Duodenal mucosa (tissue), 2 donors: Measurements from ENCODE around the gene CDK9.
"Not testable (repeated sequence)": the region's sequence is repeated elsewhere in the genome, so short reads cannot be mapped to it uniquely, and the experiment has no call there.

Experiments
- H3K27ac ChIP-seq: one replicate; pipeline ENCODE4 v1.7.0; 2013; ENCODE audit warnings: low read depth, low read length
- H3K27me3 ChIP-seq, 2 donors: one replicate each; pipeline ENCODE4 v1.7.0; 2013; ENCODE audit warnings: low read length in 2 of 2, control low read depth in 1 of 2; ENCODE audit not compliant: insufficient read depth in 2 of 2, control insufficient read depth in 1 of 2
- H3K36me3 ChIP-seq, 2 donors: one replicate each; pipeline ENCODE4 v1.7.0; 2013; ENCODE audit warnings: low read length in 2 of 2, control low read depth in 1 of 2; ENCODE audit not compliant: insufficient read depth in 2 of 2, control insufficient read depth in 1 of 2
- H3K4me1 ChIP-seq, 2 donors: one replicate each; pipeline ENCODE4 v1.7.0; 2013; ENCODE audit warnings: low read length in 2 of 2, control low read depth in 1 of 2; ENCODE audit not compliant: insufficient read depth in 2 of 2, control insufficient read depth in 1 of 2
- H3K4me3 ChIP-seq, 2 donors: one replicate each; pipeline ENCODE4 v1.7.0; 2013; ENCODE audit warnings: low read length in 2 of 2, low read depth in 1 of 2
- H3K9ac ChIP-seq, 2 donors: one replicate each; pipeline ENCODE4 v1.7.0; 2013; ENCODE audit warnings: low read length in 2 of 2, low read depth in 1 of 2
- H3K9me3 ChIP-seq, 2 donors: one replicate each; pipeline ENCODE4 v1.7.0; 2013; ENCODE audit warnings: low read length in 2 of 2, control low read depth in 1 of 2; ENCODE audit not compliant: control insufficient read depth in 1 of 2

CDK9 gene

DNA sequence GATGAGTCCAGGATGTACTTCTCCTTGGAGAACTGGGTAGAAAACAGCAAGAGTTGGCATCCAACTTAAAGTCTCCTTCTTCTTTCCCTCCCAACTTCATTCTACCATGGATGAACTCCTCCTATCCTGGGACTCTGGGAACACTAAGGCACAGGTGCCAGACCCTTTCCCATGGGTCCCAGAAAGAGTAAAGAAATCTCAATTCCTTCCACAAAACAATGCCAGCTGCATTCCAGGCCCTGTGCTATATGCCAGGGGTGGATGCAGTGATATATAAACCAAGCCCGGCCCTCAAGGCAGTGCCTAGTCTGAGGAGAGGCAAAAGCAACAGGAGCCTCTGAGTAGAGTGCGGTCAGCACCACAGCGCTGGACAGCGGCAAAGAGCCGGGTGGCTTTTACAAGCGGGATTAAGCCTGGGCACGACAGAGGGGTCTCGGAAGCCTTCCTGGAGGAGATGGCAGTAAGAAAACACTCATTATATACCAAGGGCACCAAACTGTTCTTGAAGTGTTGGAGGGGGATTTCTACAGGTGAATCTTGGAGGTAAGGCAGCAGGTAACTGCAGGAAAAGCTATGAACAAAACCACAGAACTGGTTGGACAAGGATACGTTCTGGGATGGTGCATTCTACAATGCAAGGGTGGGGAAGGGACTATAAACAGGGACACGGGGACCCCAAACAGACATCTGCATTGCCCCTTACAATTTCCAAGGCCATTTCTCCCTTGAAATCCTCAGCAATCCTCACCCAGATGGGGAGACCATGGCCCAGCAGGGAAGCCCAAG lies 34.4 kb upstream of the CDK9 start:
- Histone ChIP-seq H3K4me1 (no peaks in the 10 kb centered on the region), H3K4me3 (no peak overlapping the region), H3K36me3 (peaks cover 4 to 24% of the 10 kb centered on the region in 2 donors), H3K27ac (no peak overlapping the region), H3K27me3 (peaks cover 0 to 7% of the 10 kb centered on the region in 2 donors), H3K9ac (no peak overlapping the region), H3K9me3 (no peaks in the 10 kb centered on the region)

DNA sequence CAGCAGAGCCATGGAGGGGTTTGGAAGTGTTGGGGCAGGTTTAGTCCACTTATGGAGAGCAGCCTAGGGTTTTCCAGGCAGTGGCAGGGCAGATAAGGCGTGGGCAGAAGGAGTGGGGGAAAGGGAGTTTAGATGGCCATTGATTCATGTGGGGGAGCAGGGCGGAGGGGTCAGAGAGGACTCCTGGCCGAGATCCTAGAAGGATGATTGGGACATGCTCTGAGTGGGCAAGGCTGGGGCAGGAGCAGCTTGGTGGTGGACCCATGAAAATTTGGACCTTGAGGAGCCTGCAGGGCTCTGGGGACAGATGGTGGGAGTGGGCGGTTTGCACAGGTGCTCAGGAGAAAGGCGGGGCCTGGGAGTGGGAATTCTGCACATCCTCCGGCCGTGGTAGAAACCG lies 32.7 kb upstream of the CDK9 start:
- H3K9me3 ChIP-seq = no peaks in the 10 kb centered on the region
- H3K27me3 ChIP-seq = peaks cover 0 to 7% of the 10 kb centered on the region in 2 donors
- H3K4me3 ChIP-seq = no peak overlapping the region
- no peaks in the 10 kb centered on the region for H3K4me1 ChIP-seq
- H3K9ac ChIP-seq = no peak overlapping the region
- H3K27ac ChIP-seq = no peak overlapping the region
- peaks cover under 1 to 20% of the 10 kb centered on the region in 2 donors for H3K36me3 ChIP-seq

DNA sequence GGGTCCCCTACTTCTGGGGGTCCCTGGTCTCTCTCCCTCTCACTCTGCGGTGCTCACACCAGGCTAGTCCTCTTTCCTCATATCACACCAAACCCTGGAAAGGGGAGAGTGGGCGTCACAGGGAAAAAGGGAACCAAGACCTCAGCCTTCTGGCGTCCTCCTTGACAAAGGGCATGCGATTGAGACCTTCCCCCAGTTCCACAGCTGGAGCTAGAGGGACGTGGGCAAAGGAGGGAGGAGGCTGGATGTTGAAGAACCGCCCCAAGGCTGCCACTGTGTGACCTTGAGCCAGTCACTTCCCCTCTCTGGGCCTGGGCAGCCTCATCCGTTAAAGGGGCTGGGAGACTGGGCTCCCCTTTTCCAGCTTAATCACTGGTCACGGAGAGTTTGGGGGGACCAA lies 32.2 kb upstream of the CDK9 start:
- Histone ChIP-seq H3K27me3 (peaks cover 0 to 7% of the 10 kb centered on the region in 2 donors), H3K27ac (no peak overlapping the region), H3K36me3 (peaks cover 0 to 17% of the 10 kb centered on the region in 2 donors), H3K4me3 (no peak overlapping the region), H3K9ac (no peak overlapping the region), H3K4me1 (no peaks in the 10 kb centered on the region), H3K9me3 (no peaks in the 10 kb centered on the region)

DNA sequence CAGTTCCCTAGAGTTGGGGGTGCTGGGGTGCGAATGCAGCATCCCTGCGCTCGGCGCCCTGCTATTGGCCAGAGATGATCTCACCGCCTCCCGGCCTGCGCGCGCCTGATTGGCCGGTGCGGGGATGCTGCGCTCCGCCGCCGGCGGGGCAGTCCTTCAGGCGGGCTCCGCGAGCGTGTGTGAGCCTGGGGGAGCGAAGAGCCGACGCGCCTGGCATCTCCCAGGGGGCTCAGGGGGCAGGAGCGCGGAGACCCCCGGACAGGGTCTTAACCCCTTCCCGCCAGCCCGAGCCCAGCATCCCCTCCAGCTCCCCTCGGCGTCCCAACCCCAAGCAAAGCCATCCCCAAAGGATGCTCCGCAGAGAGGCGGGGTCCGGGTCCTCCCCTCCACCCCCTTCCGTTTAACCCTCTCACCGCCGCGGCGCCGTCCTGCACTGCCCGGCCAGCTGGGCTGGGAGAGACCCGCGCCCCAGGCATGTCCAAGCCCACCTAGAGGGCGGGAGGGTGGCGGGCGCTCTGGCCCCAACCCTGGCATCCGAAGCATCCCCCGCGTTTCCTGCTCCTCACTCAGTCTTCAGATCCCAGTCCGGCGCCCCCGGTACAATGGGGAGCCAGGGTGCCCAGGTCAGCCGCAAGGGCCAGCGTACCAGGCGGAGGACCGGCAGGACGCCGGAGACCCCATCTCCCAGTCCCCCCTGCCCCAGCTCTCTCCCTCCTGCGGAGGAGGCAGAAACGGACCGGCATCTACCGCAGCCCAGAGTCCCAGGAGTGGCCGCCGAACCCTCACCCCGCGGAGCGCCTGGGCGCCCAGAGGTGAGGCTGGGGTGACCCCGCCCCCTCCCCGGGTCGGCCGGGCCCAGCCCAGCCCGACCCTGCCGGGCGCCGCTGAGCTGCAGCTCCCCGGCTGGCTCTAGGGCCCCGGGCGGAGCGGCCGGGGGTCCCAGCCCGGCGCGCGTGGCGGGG lies 31.5 kb upstream of the CDK9 start:
- H3K4me1 ChIP-seq = no peaks in the 10 kb centered on the region
- H3K27me3 ChIP-seq = peaks cover 0 to 7% of the 10 kb centered on the region in 2 donors
- H3K27ac ChIP-seq = no peak overlapping the region
- H3K9ac ChIP-seq = no peak overlapping the region
- peaks cover 0 to 9% of the 10 kb centered on the region in 2 donors for H3K36me3 ChIP-seq
- no peaks in the 10 kb centered on the region for H3K9me3 ChIP-seq
- no peak overlapping the region for H3K4me3 ChIP-seq

DNA sequence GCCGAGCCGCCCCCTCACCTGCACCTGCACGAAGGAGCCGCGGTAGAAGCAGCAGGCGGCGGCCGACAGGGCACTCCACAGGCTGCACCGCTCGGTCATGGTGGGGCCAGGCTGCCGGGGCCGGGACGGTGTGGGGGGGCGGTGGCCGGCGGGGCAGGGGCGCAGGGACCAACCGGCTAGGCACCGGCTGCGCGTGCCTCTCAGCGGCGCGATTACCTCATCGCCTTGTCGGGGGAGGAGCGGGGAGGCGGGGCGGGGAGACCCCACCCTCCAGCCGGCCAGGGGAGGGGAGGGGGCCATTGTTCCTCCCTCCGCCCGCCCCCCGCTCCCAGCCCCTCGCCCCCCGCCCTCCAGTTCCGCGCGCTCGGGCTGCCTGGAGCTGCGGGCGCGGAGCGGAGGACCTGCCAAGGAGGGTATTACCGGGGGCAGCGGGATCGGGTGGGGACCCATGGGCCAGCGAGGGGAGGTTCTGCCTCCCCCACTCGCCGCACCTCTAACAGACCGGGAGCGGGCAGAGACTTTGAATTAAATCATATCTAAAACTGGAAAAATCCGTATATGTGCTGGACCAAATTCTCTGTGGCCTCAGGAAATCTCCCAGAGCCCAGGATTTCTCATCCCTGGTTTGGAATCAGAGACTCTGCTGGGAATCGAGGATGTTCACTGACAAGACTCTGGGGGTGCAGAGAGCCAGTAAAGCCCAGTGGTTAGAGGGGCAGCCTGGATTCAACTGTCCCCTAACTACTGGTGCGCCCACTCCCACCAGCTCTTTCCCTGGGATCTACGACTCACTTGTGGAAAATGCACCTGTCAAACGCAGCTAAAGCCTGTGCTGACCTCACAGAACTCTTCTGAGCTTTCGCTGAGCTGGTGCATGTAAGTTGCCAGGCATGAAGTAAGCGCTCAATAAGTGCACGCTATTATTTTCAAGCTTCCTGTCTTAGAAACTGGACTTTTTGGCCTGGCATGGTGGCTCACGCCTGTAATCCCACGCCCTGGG lies 30.5 kb upstream of the CDK9 start:
- Histone ChIP-seq H3K4me1 (no peaks in the 10 kb centered on the region), H3K27me3 (peaks cover 0 to 7% of the 10 kb centered on the region in 2 donors), H3K9me3 (no peaks in the 10 kb centered on the region), H3K9ac (no peak overlapping the region), H3K4me3 (no peak overlapping the region), H3K36me3 (peaks cover 0 to 5% of the 10 kb centered on the region in 2 donors), H3K27ac (no peak overlapping the region)

DNA sequence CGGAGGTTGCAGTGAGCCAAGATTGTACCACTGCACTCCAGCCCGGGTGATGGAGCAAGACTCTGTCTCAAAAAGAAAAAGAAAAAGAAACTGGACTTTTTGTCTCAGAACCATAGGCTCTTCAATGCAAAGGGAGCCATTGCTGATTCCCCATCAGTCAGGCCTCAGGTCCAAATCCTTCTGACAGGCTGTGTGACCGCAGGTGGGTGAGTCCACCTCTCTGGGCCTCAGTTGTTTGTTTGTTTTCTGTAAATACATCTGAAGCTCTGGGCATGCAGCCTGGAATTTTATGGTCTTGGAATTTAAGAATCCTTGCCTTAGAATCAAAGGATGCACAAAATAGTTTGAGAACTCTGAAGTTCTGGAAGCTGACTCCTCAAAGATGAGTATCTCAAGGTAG lies 29.6 kb upstream of the CDK9 start:
- H3K36me3 ChIP-seq = no peaks in the 10 kb centered on the region
- no peak overlapping the region for H3K27ac ChIP-seq
- H3K4me3 ChIP-seq = no peak overlapping the region
- H3K4me1 ChIP-seq = no peaks in the 10 kb centered on the region
- H3K9ac ChIP-seq = no peak overlapping the region
- H3K27me3 ChIP-seq = peaks cover 0 to 5% of the 10 kb centered on the region in 2 donors
- H3K9me3 ChIP-seq = no peaks in the 10 kb centered on the region

DNA sequence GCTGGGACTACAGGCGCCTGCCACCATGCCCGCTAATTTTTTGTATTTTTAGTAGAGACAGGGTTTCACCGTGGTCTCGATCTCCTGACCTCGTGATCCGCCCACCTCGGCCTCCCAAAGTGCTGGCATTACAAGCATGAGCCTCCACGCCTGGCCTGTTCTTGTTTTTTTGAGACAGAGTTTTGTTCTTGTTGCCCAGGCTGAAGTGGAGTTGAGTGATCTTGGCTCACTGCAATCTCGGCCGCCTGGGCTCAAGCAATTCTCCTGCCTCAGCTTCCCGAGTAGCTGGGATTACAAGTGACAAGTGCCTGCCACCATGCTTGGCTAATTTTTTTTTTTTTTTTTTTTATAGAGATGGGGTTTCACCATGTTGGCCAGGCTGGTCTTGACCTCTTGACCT lies 29.1 kb upstream of the CDK9 start:
- H3K27ac ChIP-seq, H3K4me3 ChIP-seq, H3K9ac ChIP-seq, H3K27me3 ChIP-seq, H3K36me3 ChIP-seq, H3K9me3 ChIP-seq, H3K4me1 ChIP-seq: not testable (repeated sequence)

DNA sequence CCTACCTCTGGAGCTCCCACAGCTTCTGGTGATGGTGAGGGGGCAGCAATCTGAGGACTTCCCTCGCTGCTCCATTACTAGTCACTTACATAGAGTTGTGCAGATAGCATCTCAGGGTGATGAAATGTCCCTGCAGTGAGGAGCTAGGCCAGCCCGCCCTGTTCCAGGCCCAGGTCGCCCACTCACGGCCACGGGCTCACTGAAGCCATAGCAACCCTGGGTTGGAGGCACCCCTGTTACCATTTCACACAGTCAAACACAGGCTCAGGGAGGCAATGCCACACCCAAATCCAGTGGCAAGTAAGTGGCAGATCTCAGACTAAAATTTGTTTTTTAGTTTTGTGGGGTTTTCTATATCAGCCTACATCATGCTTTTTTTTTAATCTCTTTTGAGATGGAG lies 27.0 kb upstream of the CDK9 start:
- Histone ChIP-seq H3K27me3 (peaks cover 4% of the 10 kb centered on the region in 2 donors), H3K9ac (no peak overlapping the region), H3K4me3 (no peak overlapping the region), H3K27ac (no peak overlapping the region), H3K4me1 (peaks cover 0 to 8% of the 10 kb centered on the region in 2 donors), H3K9me3 (no peaks in the 10 kb centered on the region), H3K36me3 (no peaks in the 10 kb centered on the region)

DNA sequence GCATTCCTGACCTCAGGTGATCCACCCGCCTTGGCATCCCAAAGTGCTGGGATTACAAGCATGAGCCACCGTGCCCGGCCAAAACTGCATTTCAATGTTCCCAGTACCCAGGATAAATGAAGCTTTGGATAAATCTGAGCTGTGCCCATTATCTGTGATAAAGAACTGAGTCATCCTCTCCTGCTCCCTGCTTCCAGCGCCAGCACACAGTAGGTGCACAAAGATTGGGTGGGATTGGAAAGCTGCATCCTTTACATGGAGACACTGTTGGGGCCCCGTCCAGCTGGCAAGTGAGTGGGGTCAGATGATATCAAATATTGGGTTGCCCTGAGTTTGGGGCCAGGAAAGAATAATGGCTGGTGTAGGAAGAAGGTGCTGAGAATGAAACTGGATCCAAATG lies 24.8 kb upstream of the CDK9 start:
- peaks cover 0 to 4% of the 10 kb centered on the region in 2 donors for H3K27me3 ChIP-seq
- H3K27ac ChIP-seq = no peak overlapping the region
- H3K36me3 ChIP-seq = no peaks in the 10 kb centered on the region
- no peaks in the 10 kb centered on the region for H3K9me3 ChIP-seq
- H3K4me3 ChIP-seq = no peak overlapping the region
- no peak overlapping the region for H3K9ac ChIP-seq
- peaks cover 0 to 12% of the 10 kb centered on the region in 2 donors for H3K4me1 ChIP-seq
